SU-DHL-6 (cell line): ENCODE data around the gene MESP2.

ENCODE experiments used
- H2AFZ ChIP-seq: fragments of 200-600 bp; sonication (generic); 2 replicates; pipeline ENCODE4 v1.6.1; 2014; ENCODE audit warnings: low read depth, mild to moderate bottlenecking, moderate library complexity, mixed read lengths, antibody characterized with exemption, low read length; ENCODE audit not compliant: severe bottlenecking
- H3F3A ChIP-seq: fragments of 200-600 bp; shearing (Covaris generic); 2 replicates; pipeline ENCODE4 v1.6.0; 2016; ENCODE audit warnings: antibody characterized with exemption, mild to moderate bottlenecking; ENCODE audit not compliant: insufficient read depth
- H3K27ac ChIP-seq: fragments of 200-600 bp; sonication (generic); 2 replicates; pipeline ENCODE4 v1.5.1; 2016; ENCODE audit warnings: low read depth, mild to moderate bottlenecking, low read length, moderate library complexity, mixed read lengths
- H3K27me3 ChIP-seq: fragments of 200-600 bp; sonication (generic), shearing (Covaris generic); 2 replicates; pipeline ENCODE4 v1.6.0; 2014; ENCODE audit warnings: mild to moderate bottlenecking, low read length
- H3K36me3 ChIP-seq: fragments of 200-600 bp; sonication (generic); 2 replicates; pipeline ENCODE4 v1.6.1; 2014; ENCODE audit warnings: mild to moderate bottlenecking, low read length, mixed read lengths
- H3K4me2 ChIP-seq: fragments of 300-600, 200-600 bp; shearing (Covaris generic), sonication (generic); 2 replicates; pipeline ENCODE4 v1.6.0; 2014; ENCODE audit warnings: low read length, low read depth, mild to moderate bottlenecking; ENCODE audit not compliant: poor library complexity, severe bottlenecking
- H3K4me3 ChIP-seq: fragments of 200-600 bp; sonication (generic); 2 replicates; pipeline ENCODE4 v1.5.1; 2014; ENCODE audit warnings: antibody characterized with exemption, low read length, mild to moderate bottlenecking, mixed read lengths; ENCODE audit not compliant: insufficient read depth, poor library complexity, severe bottlenecking
- H3K79me2 ChIP-seq: fragments of 200-600 bp; sonication (generic); 2 replicates; pipeline ENCODE4 v1.6.1; 2014; ENCODE audit warnings: mild to moderate bottlenecking, low read length, moderate library complexity; ENCODE audit not compliant: insufficient read depth
- H3K9ac ChIP-seq: fragments of 200-600 bp; sonication (generic); 2 replicates; pipeline ENCODE4 v1.7.0; 2014; ENCODE audit warnings: mild to moderate bottlenecking, low read length
- H3K9me2 ChIP-seq: fragments of 200-600 bp; sonication (generic); replicated peaks from 2 replicates; pipeline ENCODE4 v1.6.1; 2014; ENCODE audit warnings: low read length; ENCODE audit not compliant: insufficient read depth
- H3K9me3 ChIP-seq: fragments of 200-600 bp; sonication (generic); 2 replicates; pipeline ENCODE4 v1.6.1; 2014; ENCODE audit warnings: low read length, mixed read lengths; ENCODE audit not compliant: insufficient read depth
- H4K20me1 ChIP-seq: fragments of 200-600 bp; sonication (generic); 2 replicates; pipeline ENCODE4 v1.6.1; 2014; ENCODE audit warnings: low read depth, mild to moderate bottlenecking, antibody characterized with exemption, low read length, moderate library complexity, mixed read lengths
- CTCF ChIP-seq: fragments of 200-600 bp; sonication (generic); IDR thresholded peaks from one replicate; pipeline ENCODE4 v1.5.1; 2017; ENCODE audit warnings: antibody characterized with exemption, mild to moderate bottlenecking, low read length, moderate library complexity; ENCODE audit not compliant: insufficient read depth, poor library complexity, severe bottlenecking
- EZH2phosphoT487 ChIP-seq: fragments of 200-600 bp; sonication (generic), shearing (Covaris generic); conservative IDR thresholded peaks from 2 replicates; pipeline ENCODE4 v1.6.1; 2018; ENCODE audit warnings: mild to moderate bottlenecking, antibody characterized with exemption, low read length, moderate library complexity, mixed read lengths

The MESP2 gene

GRCh38 chr15:89783861-89784685, 7.9 kb downstream of the MESP2 start:
- Histone ChIP-seq H3K9me2 (no peaks in the 10 kb centered on the region), H3K36me3 (no peaks in the 10 kb centered on the region), H3K9ac (no peak overlapping the region), H2AFZ (no peak overlapping the region), H3K79me2 (no peaks in the 10 kb centered on the region), H3K9me3 (no peaks in the 10 kb centered on the region), H3K4me2 (no peak overlapping the region), H3K4me3 (no peak overlapping the region), H4K20me1 (no peaks in the 10 kb centered on the region), H3K27ac (no peak overlapping the region), H3F3A (no peaks in the 10 kb centered on the region), H3K27me3 (no peaks in the 10 kb centered on the region)
- TF ChIP-seq CTCF (no peak), EZH2phosphoT487 (no peak)

GRCh38 chr15:89784686-89784960, 8.5 kb downstream of the MESP2 start:
- Histone ChIP-seq H3K79me2 (no peaks in the 10 kb centered on the region), H3K27me3 (no peaks in the 10 kb centered on the region), H3K4me3 (no peak overlapping the region), H2AFZ (no peak overlapping the region), H3K36me3 (no peaks in the 10 kb centered on the region), H4K20me1 (no peaks in the 10 kb centered on the region), H3K4me2 (no peak overlapping the region), H3K27ac (no peak overlapping the region), H3K9me2 (no peaks in the 10 kb centered on the region), H3K9ac (no peak overlapping the region), H3F3A (no peaks in the 10 kb centered on the region), H3K9me3 (no peaks in the 10 kb centered on the region)
- TF ChIP-seq EZH2phosphoT487: no peak
- no peak for TF ChIP-seq CTCF

DNA sequence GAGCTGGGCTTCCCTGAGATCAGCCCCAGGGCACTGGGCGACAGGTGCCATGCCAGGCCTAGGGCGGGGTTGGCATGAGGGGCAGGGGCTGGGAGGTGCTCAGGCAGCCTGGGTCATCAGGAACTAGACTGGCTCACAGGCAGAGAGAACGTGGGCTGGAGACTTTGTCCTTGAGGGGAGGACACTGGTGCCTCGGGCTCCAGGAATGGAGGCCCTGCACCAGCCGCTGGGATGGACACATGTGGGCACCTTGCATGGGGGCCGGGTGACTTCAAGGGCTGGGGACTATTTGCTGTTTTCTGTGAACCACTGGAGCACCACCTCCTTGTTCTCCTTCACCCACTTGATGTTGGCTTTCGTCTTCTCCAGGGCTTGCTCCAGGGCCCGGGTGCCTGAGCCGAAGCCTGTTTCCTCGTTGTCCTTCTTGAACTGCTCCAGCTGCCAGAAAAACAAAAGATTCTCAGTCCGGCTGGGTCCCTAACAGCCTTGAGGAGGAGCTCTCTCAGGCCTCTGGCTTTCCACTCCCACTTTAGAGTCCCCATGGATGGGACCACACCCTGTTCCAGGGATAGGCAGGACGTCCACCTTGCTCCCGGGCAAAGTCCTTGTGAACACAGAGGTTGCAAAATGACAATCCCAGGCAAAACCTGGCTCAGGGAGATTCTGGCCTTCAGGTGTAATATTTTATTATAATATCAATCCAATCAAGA, 9.1 kb downstream of the MESP2 start:
- no peaks in the 10 kb centered on the region for H3K9me3 ChIP-seq
- no peaks in the 10 kb centered on the region for H3K27me3 ChIP-seq
- no peak overlapping the region for H2AFZ ChIP-seq
- H3K27ac ChIP-seq: no peak overlapping the region
- TF ChIP-seq EZH2phosphoT487: no peak
- no peak for TF ChIP-seq CTCF
- H3K9ac ChIP-seq: no peak overlapping the region
- H3K36me3 ChIP-seq: no peaks in the 10 kb centered on the region
- no peaks in the 10 kb centered on the region for H3K79me2 ChIP-seq
- no peaks in the 10 kb centered on the region for H4K20me1 ChIP-seq
- no peak overlapping the region for H3K4me3 ChIP-seq
- H3K9me2 ChIP-seq: no peaks in the 10 kb centered on the region
- H3K4me2 ChIP-seq: no peak overlapping the region
- no peaks in the 10 kb centered on the region for H3F3A ChIP-seq
